H9 (cell line): ENCODE results near the gene XDH. TPM values are rescaled to one million over a fixed set of nuclear protein-coding genes. Genes with fewer than 3 reads are reported as not detected.

Experiments
- DNase-seq: peaks from one replicate; pipeline ENCODE4 v3.0.0-alpha.2; 2017
- H2AFZ ChIP-seq: one replicate; pipeline ENCODE4 v1.6.1; 2013; ENCODE audit warnings: mild to moderate bottlenecking, low read length, control low read depth, moderate library complexity
- H2AK5ac ChIP-seq: 2 replicates; pipeline ENCODE4 v1.6.1; 2013; ENCODE audit warnings: low read length, control low read depth, mixed read lengths; ENCODE audit not compliant: insufficient read length
- H2BK120ac ChIP-seq: one replicate; pipeline ENCODE4 v1.6.1; 2013; ENCODE audit warnings: low read depth, mild to moderate bottlenecking, low read length, control low read depth, inconsistent platforms; ENCODE audit not compliant: poor library complexity, severe bottlenecking
- H2BK12ac ChIP-seq: 2 replicates; pipeline ENCODE4 v1.6.1; 2013; ENCODE audit warnings: low read length, control low read depth, mixed read lengths, low read depth; ENCODE audit not compliant: insufficient read length
- H2BK15ac ChIP-seq: 2 replicates; pipeline ENCODE4 v1.6.1; 2013; ENCODE audit warnings: low read depth, low read length, control low read depth
- H2BK20ac ChIP-seq: one replicate; pipeline ENCODE4 v1.6.1; 2013; ENCODE audit warnings: low read depth, mild to moderate bottlenecking, low read length, control low read depth, inconsistent platforms; ENCODE audit not compliant: poor library complexity, severe bottlenecking
- H2BK5ac ChIP-seq: 2 replicates; pipeline ENCODE4 v1.6.1; 2013; ENCODE audit warnings: low read length, control low read depth, mixed read lengths; ENCODE audit not compliant: insufficient read length
- H3K14ac ChIP-seq: 2 replicates; pipeline ENCODE4 v1.6.1; 2013; ENCODE audit warnings: low read length, control low read depth; ENCODE audit not compliant: insufficient read depth
- H3K18ac ChIP-seq: 2 replicates; pipeline ENCODE4 v1.6.1; 2013; ENCODE audit warnings: low read depth, mild to moderate bottlenecking, mixed read lengths, low read length, control low read depth; ENCODE audit not compliant: insufficient read length
- H3K23ac ChIP-seq: 2 replicates; pipeline ENCODE4 v1.6.1; 2013; ENCODE audit warnings: low read length, control low read depth, mixed read lengths, low read depth; ENCODE audit not compliant: insufficient read length
- H3K23me2 ChIP-seq: 2 replicates; pipeline ENCODE4 v1.6.1; 2013; ENCODE audit warnings: low read depth, mild to moderate bottlenecking, mixed read lengths, low read length, control low read depth; ENCODE audit not compliant: insufficient read length, poor library complexity, severe bottlenecking
- H3K27ac ChIP-seq: 2 replicates; pipeline ENCODE4 v1.5.1; 2013; ENCODE audit warnings: low read length, control low read depth, mixed read lengths, low read depth; ENCODE audit not compliant: insufficient read length
- H3K27me3 ChIP-seq: 2 replicates; pipeline ENCODE4 v1.6.1; 2013; ENCODE audit warnings: low read length, control low read depth, inconsistent platforms; ENCODE audit not compliant: insufficient read depth
- H3K4ac ChIP-seq: 2 replicates; pipeline ENCODE4 v1.6.1; 2013; ENCODE audit warnings: low read depth, mild to moderate bottlenecking, control low read depth, inconsistent platforms, low read length, moderate library complexity
- H3K4me1 ChIP-seq: 2 replicates; pipeline ENCODE4 v1.6.1; 2013; ENCODE audit warnings: low read length, control low read depth, inconsistent platforms; ENCODE audit not compliant: insufficient read depth
- H3K4me2 ChIP-seq: 2 replicates; pipeline ENCODE4 v1.6.1; 2013; ENCODE audit warnings: low read length, control low read depth, mixed read lengths; ENCODE audit not compliant: insufficient read length, insufficient read depth
- H3K56ac ChIP-seq: 2 replicates; pipeline ENCODE4 v1.6.1; 2013; ENCODE audit warnings: low read depth, mild to moderate bottlenecking, mixed read lengths, low read length, control low read depth; ENCODE audit not compliant: insufficient read length
- H3K79me1 ChIP-seq: 2 replicates; pipeline ENCODE4 v1.6.1; 2013; ENCODE audit warnings: low read depth, mild to moderate bottlenecking, moderate library complexity, low read length, control low read depth, inconsistent platforms; ENCODE audit not compliant: insufficient read depth, poor library complexity, severe bottlenecking
- H3K79me2 ChIP-seq: 2 replicates; pipeline ENCODE4 v1.6.1; 2013; ENCODE audit warnings: low read length, control low read depth, inconsistent platforms; ENCODE audit not compliant: insufficient read depth
- H3K9ac ChIP-seq: 2 replicates; pipeline ENCODE4 v1.6.1; 2013; ENCODE audit warnings: low read length, control low read depth, mixed read lengths; ENCODE audit not compliant: insufficient read length; ENCODE audit errors: extremely low read depth
- H3K9me3 ChIP-seq: one replicate; pipeline ENCODE4 v1.6.1; 2013; ENCODE audit warnings: low read depth, low read length, inconsistent platforms; ENCODE audit not compliant: control insufficient read depth
- H3T11ph ChIP-seq: one replicate; pipeline ENCODE4 v1.6.1; 2013; ENCODE audit warnings: mild to moderate bottlenecking, low read length, control low read depth, inconsistent platforms
- H4K20me1 ChIP-seq: one replicate; pipeline ENCODE4 v1.6.1; 2013; ENCODE audit not compliant: control insufficient read depth, insufficient read length, insufficient read depth
- H4K5ac ChIP-seq: 2 replicates; pipeline ENCODE4 v1.6.1; 2013; ENCODE audit warnings: low read depth, mild to moderate bottlenecking, mixed read lengths, low read length, control low read depth; ENCODE audit not compliant: insufficient read length
- H4K8ac ChIP-seq: replicated peaks from 2 replicates; pipeline ENCODE4 v1.6.1; 2013; ENCODE audit warnings: low read length, control low read depth, mixed read lengths, low read depth; ENCODE audit not compliant: insufficient read length
- H4K91ac ChIP-seq: 2 replicates; pipeline ENCODE4 v1.6.1; 2013; ENCODE audit warnings: low read depth, mild to moderate bottlenecking, moderate library complexity, mixed read lengths, low read length, control low read depth; ENCODE audit not compliant: insufficient read length
- H3K27ac Mint-ChIP-seq, 3 experiments: 2 replicates in 2 of 3; 3 replicates in 1 of 3; pipeline ENCODE4 v1.8.0; 2020 to 2021; ENCODE audit warnings: mixed read lengths in 3 of 3, mild to moderate bottlenecking in 1 of 3, moderate library complexity in 1 of 3
- H3K27me3 Mint-ChIP-seq: 2 replicates; pipeline ENCODE4 v1.8.0; 2021; ENCODE audit warnings: low read depth, mild to moderate bottlenecking, moderate library complexity, mixed read lengths
- H3K36me3 Mint-ChIP-seq, 3 experiments: 2 replicates in 2 of 3; 3 replicates in 1 of 3; pipeline ENCODE4 v1.8.0; 2020 to 2021; ENCODE audit warnings: low read depth in 3 of 3, mixed read lengths in 3 of 3; ENCODE audit not compliant: insufficient read depth in 1 of 3
- H3K4me1 Mint-ChIP-seq, 2 experiments: 2 replicates each; pipeline ENCODE4 v1.8.0; 2020; ENCODE audit warnings: mixed read lengths in 2 of 2
- H3K4me3 Mint-ChIP-seq, 2 experiments: 2 replicates in 1 of 2; 3 replicates in 1 of 2; pipeline ENCODE4 v1.8.0; 2020 to 2021; ENCODE audit warnings: mild to moderate bottlenecking in 2 of 2, mixed read lengths in 2 of 2, moderate library complexity in 1 of 2
- H3K9me3 Mint-ChIP-seq, 2 experiments: 2 replicates in 1 of 2; 3 replicates in 1 of 2; pipeline ENCODE4 v1.8.0; 2020; ENCODE audit warnings: mild to moderate bottlenecking in 2 of 2, mixed read lengths in 2 of 2, moderate library complexity in 1 of 2
- CTCF ChIP-seq: fragments of 200-600 bp; sonication (generic); conservative IDR thresholded peaks from 3 replicates; pipeline ENCODE4 v1.8.0; 2021; ENCODE audit warnings: antibody characterized with exemption, mild to moderate bottlenecking
- WGBS: extraction: QIAGEN DNeasy Blood & Tissue Kit; methylation state at CpG from one replicate; pipeline ENCODE4 v1.1.7; 2013; ENCODE audit warnings: missing lambda C conversion rate, low lambda C conversion rate, mixed read lengths; ENCODE audit not compliant: insufficient read length; ENCODE audit errors: extremely low coverage; 5-methylcytosine and 5-hydroxymethylcytosine counted together
- total RNA-seq: library from RNA; stranded (reverse); gene quantifications from 2 replicates; pipeline ENCODE4 v1.2.1, GENCODE V29; 2021

The XDH gene
- total RNA-seq, 1 experiment from 2014 or later: 1.4 TPM

- H3K27me3 ChIP-seq: no peaks in the 10 kb centered on the region
- H4K20me1 ChIP-seq: no peaks in the 10 kb centered on the region
- H3K18ac ChIP-seq: no peak overlapping the region
- Mint-ChIP-seq H3K27ac (no peak overlapping the region), H3K36me3 (peaks cover 2 to 10% (median 3%) of the 10 kb centered on the region in 3 experiments; a peak in 5 of 7 replicates), H3K4me1 (peaks cover 2% of the 10 kb centered on the region in 2 experiments), H3K4me3 (no peak overlapping the region), H3K27me3 (no peaks in the 10 kb centered on the region), H3K9me3 (peaks cover 12 to 16% of the 10 kb centered on the region in 2 experiments; a peak in 4 of 5 replicates)
- H4K8ac ChIP-seq: no peak overlapping the region
- H2AK5ac ChIP-seq: no peak overlapping the region
- no peak overlapping the region for H4K91ac ChIP-seq
- H2BK12ac ChIP-seq: no peak overlapping the region
- H4K5ac ChIP-seq: no peak overlapping the region
- H2BK20ac ChIP-seq: no peak overlapping the region
- no peaks in the 10 kb centered on the region for H3K4me1 ChIP-seq
- H3T11ph ChIP-seq: no peak overlapping the region
- H3K4me2 ChIP-seq: no peak overlapping the region
- H2BK5ac ChIP-seq: no peak overlapping the region
- DNase-seq: no peak
- no peak overlapping the region for H3K23ac ChIP-seq
- H3K9me3 ChIP-seq: no peaks in the 10 kb centered on the region
- H3K23me2 ChIP-seq: no peaks in the 10 kb centered on the region
- no peak overlapping the region for H2AFZ ChIP-seq
- no peak overlapping the region for H3K14ac ChIP-seq
- H3K79me1 ChIP-seq: no peaks in the 10 kb centered on the region
- no peak overlapping the region for H2BK15ac ChIP-seq
- no peak for TF ChIP-seq CTCF
- H2BK120ac ChIP-seq: no peak overlapping the region
- no CpG with 5 or more reads among the region's 2 CpGs for WGBS
- no peak overlapping the region for H3K27ac ChIP-seq
- H3K56ac ChIP-seq: no peak overlapping the region
- no peaks in the 10 kb centered on the region for H3K79me2 ChIP-seq
- H3K4ac ChIP-seq: no peak overlapping the region
- no peak overlapping the region for H3K9ac ChIP-seq
These were observed 27.8 kb upstream of the XDH start for GRCh38 chr2:31442376-31442775.
